IMR-90 (cell line): Measurements from ENCODE around the gene PCCA. TPM values are rescaled to one million over a fixed set of nuclear protein-coding genes. Genes with fewer than 3 reads are reported as not detected.

Experiments
- ATAC-seq: fragments of 200-7000 bp; cut with Tn5 transposase; 2 replicates; pipeline ENCODE4 v1.9.1; 2020; ENCODE audit warnings: low read depth, mild to moderate bottlenecking, moderate library complexity
- BruUV-seq: library from RNA; stranded (reverse); fragments of 400-500 nt; replicated peaks from 2 replicates; lab custom pipeline; 2021; lab: Mats Ljungman, UMichigan
- CTCF ChIA-PET: fragments of 300-600 bp; formaldehyde crosslinking; extraction: SDS; loops from one replicate; lab custom pipeline; 2021; ENCODE audit warnings: antibody characterized with exemption; lab: Yijun Ruan, JAX
- POLR2A ChIA-PET: fragments of 300-600 bp; sonication (Branson Sonifier 250); formaldehyde crosslinking; loops from one replicate; lab custom pipeline; 2022; ENCODE audit warnings: antibody characterized with exemption; ENCODE audit not compliant: unreplicated experiment; lab: Charles Lee
- DNase-seq: peaks from one replicate; pipeline ENCODE4 v3.0.0; 2013
- H2AFZ ChIP-seq: replicated peaks from 2 replicates; pipeline ENCODE3; 2013; ENCODE audit warnings: low read length, mild to moderate bottlenecking; ENCODE audit not compliant: poor library complexity
- H2AK5ac ChIP-seq: 2 replicates; pipeline ENCODE4 v1.6.1; 2013; ENCODE audit warnings: low read depth, low read length, inconsistent platforms
- H2AK9ac ChIP-seq: replicated peaks from 2 replicates; pipeline ENCODE3; 2013; ENCODE audit warnings: mild to moderate bottlenecking, low read depth, low read length, moderate library complexity; ENCODE audit not compliant: poor library complexity
- H2BK120ac ChIP-seq: 2 replicates; pipeline ENCODE4 v1.6.1; 2013; ENCODE audit warnings: low read depth, low read length, inconsistent platforms
- H2BK15ac ChIP-seq: 3 replicates; pipeline ENCODE4 v1.6.1; 2013; ENCODE audit warnings: low read depth, low read length, inconsistent platforms
- H2BK20ac ChIP-seq: 2 replicates; pipeline ENCODE4 v1.6.1; 2013; ENCODE audit warnings: low read depth, mild to moderate bottlenecking, inconsistent platforms, low read length, moderate library complexity
- H2BK5ac ChIP-seq: 2 replicates; pipeline ENCODE4 v1.6.1; 2013; ENCODE audit warnings: mild to moderate bottlenecking, low read depth, low read length, inconsistent platforms; ENCODE audit not compliant: poor library complexity, severe bottlenecking
- H3K14ac ChIP-seq: replicated peaks from 2 replicates; pipeline ENCODE4 v1.6.1; 2013; ENCODE audit warnings: low read depth, low read length, inconsistent platforms
- H3K18ac ChIP-seq: 2 replicates; pipeline ENCODE4 v1.6.1; 2013; ENCODE audit warnings: low read depth, low read length, control low read depth
- H3K23ac ChIP-seq: 2 replicates; pipeline ENCODE4 v1.6.1; 2013; ENCODE audit warnings: low read depth, low read length, inconsistent platforms
- H3K27ac ChIP-seq: 2 replicates; pipeline ENCODE4 v1.5.1; 2013; ENCODE audit warnings: mild to moderate bottlenecking, control low read depth, low read length; ENCODE audit not compliant: insufficient read depth
- H3K27me3 ChIP-seq: 2 replicates; pipeline ENCODE4 v1.6.1; 2013; ENCODE audit warnings: low read length; ENCODE audit not compliant: control insufficient read depth, insufficient read depth
- H3K36me3 ChIP-seq: 2 replicates; pipeline ENCODE4 v1.6.1; 2013; ENCODE audit warnings: low read length, mixed read lengths; ENCODE audit not compliant: control insufficient read depth, insufficient read depth
- H3K4ac ChIP-seq: 2 replicates; pipeline ENCODE4 v1.6.1; 2013; ENCODE audit warnings: low read depth, low read length, inconsistent platforms
- H3K4me1 ChIP-seq: 2 replicates; pipeline ENCODE4 v1.6.1; 2013; ENCODE audit warnings: low read length, mixed read lengths; ENCODE audit not compliant: control insufficient read depth, insufficient read depth
- H3K4me2 ChIP-seq: 2 replicates; pipeline ENCODE4 v1.6.1; 2013; ENCODE audit warnings: low read depth, mild to moderate bottlenecking, control low read depth, low read length, moderate library complexity
- H3K4me3 ChIP-seq: 2 replicates; pipeline ENCODE4 v1.5.1; 2013; ENCODE audit warnings: low read depth, mild to moderate bottlenecking, control low read depth, low read length, moderate library complexity; ENCODE audit not compliant: insufficient read depth
- H3K56ac ChIP-seq: 2 replicates; pipeline ENCODE4 v1.6.1; 2013; ENCODE audit warnings: low read length, inconsistent platforms; ENCODE audit not compliant: insufficient read depth; ENCODE audit errors: extremely low read depth
- H3K79me1 ChIP-seq, 2 experiments: 2 replicates each; pipeline ENCODE4 v1.6.1; 2013; ENCODE audit warnings: low read length in 2 of 2, inconsistent platforms in 1 of 2, low read depth in 1 of 2
- H3K9ac ChIP-seq: 2 replicates; pipeline ENCODE4 v1.6.1; 2013; ENCODE audit warnings: low read depth, low read length, control low read depth
- H3K9me1 ChIP-seq: 2 replicates; pipeline ENCODE4 v1.6.1; 2013; ENCODE audit warnings: low read length, inconsistent platforms; ENCODE audit not compliant: insufficient read depth
- H3K9me3 ChIP-seq: 2 replicates; pipeline ENCODE4 v1.6.1; 2013; ENCODE audit warnings: low read length; ENCODE audit not compliant: control insufficient read depth, insufficient read depth
- H4K20me1 ChIP-seq: 2 replicates; pipeline ENCODE4 v1.6.1; 2013; ENCODE audit warnings: low read length, inconsistent platforms; ENCODE audit not compliant: insufficient read depth
- H4K5ac ChIP-seq: 2 replicates; pipeline ENCODE4 v1.6.1; 2013; ENCODE audit warnings: mild to moderate bottlenecking, low read depth, low read length, control low read depth
- H4K8ac ChIP-seq, 2 experiments: 2 replicates each; pipeline ENCODE4 v1.6.1; 2013; ENCODE audit warnings: low read depth in 2 of 2, low read length in 2 of 2, control low read depth in 1 of 2, inconsistent platforms in 1 of 2
- H4K91ac ChIP-seq: 2 replicates; pipeline ENCODE4 v1.6.1; 2013; ENCODE audit warnings: low read depth, low read length, inconsistent platforms; ENCODE audit not compliant: insufficient read depth
- CEBPB ChIP-seq: IDR thresholded peaks from 2 replicates; pipeline ENCODE4 v1.6.1; 2012; ENCODE audit warnings: low read depth, low read length, improper control_type of control experiment
- CTCF ChIP-seq: conservative IDR thresholded peaks from 2 replicates; pipeline ENCODE4 v1.5.1; 2012; ENCODE audit warnings: mild to moderate bottlenecking, low read depth, low read length, improper control_type of control experiment
- FOS ChIP-seq: fragments of 150-350 bp; IDR thresholded peaks from 2 replicates; pipeline ENCODE4 v1.6.1; 2016; ENCODE audit warnings: low read depth, low read length
- MAFK ChIP-seq: IDR thresholded peaks from 2 replicates; pipeline ENCODE4 v1.6.1; 2012; ENCODE audit warnings: low read depth, low read length, improper control_type of control experiment
- MAZ ChIP-seq: IDR thresholded peaks from 2 replicates; pipeline ENCODE4 v1.6.1; 2012; ENCODE audit warnings: low read depth, mild to moderate bottlenecking, low read length, improper control_type of control experiment, moderate library complexity, borderline replicate concordance
- MXI1 ChIP-seq: IDR thresholded peaks from 2 replicates; pipeline ENCODE4 v1.6.1; 2012; ENCODE audit warnings: low read depth, mild to moderate bottlenecking, low read length, moderate library complexity, borderline replicate concordance
- POLR2A ChIP-seq: IDR thresholded peaks from 2 replicates; pipeline ENCODE4 v1.6.1; 2012; ENCODE audit warnings: mild to moderate bottlenecking, low read depth, low read length
- RAD21 ChIP-seq: IDR thresholded peaks from 2 replicates; pipeline ENCODE4 v1.6.1; 2012; ENCODE audit warnings: low read length, improper control_type of control experiment
- RFX5 ChIP-seq: IDR thresholded peaks from 2 replicates; pipeline ENCODE4 v1.8.0; 2012; ENCODE audit warnings: low read depth, mild to moderate bottlenecking, low read length, moderate library complexity
- SMC3 ChIP-seq: fragments of 150-350 bp; IDR thresholded peaks from 2 replicates; pipeline ENCODE4 v1.6.1; 2016; ENCODE audit warnings: low read depth, mild to moderate bottlenecking, antibody characterized with exemption, low read length, moderate library complexity
- USF2 ChIP-seq: fragments of 150-350 bp; IDR thresholded peaks from 2 replicates; pipeline ENCODE4 v1.6.1; 2017; ENCODE audit warnings: mild to moderate bottlenecking, antibody characterized with exemption, low read length, low read depth
- WGBS, 2 experiments: methylation state at CpG; one replicate each; pipeline versions ENCODE4 v1.1.5 to v1.1.7; 2013; ENCODE audit warnings: missing lambda C conversion rate in 2 of 2; ENCODE audit not compliant: insufficient read length in 1 of 2; ENCODE audit errors: extremely low coverage in 2 of 2; 5-methylcytosine and 5-hydroxymethylcytosine counted together
- dilution Hi-C: fragments of 300-500 bp; cut with HindIII; formaldehyde crosslinking; loops from one replicate; pipeline ENCODE4 v1.14.3; 2018; ENCODE audit warnings: low sequenced_read_pairs; ENCODE audit not compliant: unreplicated experiment
- in situ Hi-C: fragments of 300-500 bp; cut with MboI; formaldehyde crosslinking; loops from 3 replicates; pipeline ENCODE4 v1.14.3; 2019; ENCODE audit warnings: low sequenced_read_pairs, inconsistent platforms, mixed read lengths
- intact Hi-C: fragments of 100-400 bp; cut with micrococcal nuclease; formaldehyde crosslinking; loops from 2 replicates; pipeline ENCODE4 v1.10.0; 2022
- polyA plus RNA-seq, 3 experiments: library from polyadenylated mRNA; depleted of rRNA; stranded (reverse); fragments of >200 nt; gene quantifications; 2 replicates each; pipeline ENCODE4 v1.2.3, GENCODE V29; 2012; ENCODE audit warnings: low replicate concordance in 1 of 3
- total RNA-seq: library from RNA; depleted of rRNA; stranded (reverse); fragments of >200 nt; gene quantifications from 2 replicates; pipeline ENCODE4 v1.2.3, GENCODE V29; 2012
- TF ChIP-seq, protein P1 (sequence below): fragments of 150-350 bp; IDR thresholded peaks from 2 replicates; pipeline ENCODE4 v1.6.1; 2016; ENCODE audit warnings: low read depth, mild to moderate bottlenecking, low read length, moderate library complexity, borderline replicate concordance

Gene PCCA
- total and polyA plus RNA-seq, 2 of the 4 experiments (the other 2 are of a cell fraction) = 7.6 to 24.0 TPM

GRCh38 chr13:100306030-100306429, 217.1 kb downstream of the PCCA start:
- H3K4ac ChIP-seq = no peak overlapping the region
- intact Hi-C loops (no loop called here), dilution Hi-C loops (no loop called here), in situ Hi-C loops (no loop called here)
- no peak overlapping the region for H2AK5ac ChIP-seq
- H3K4me1 ChIP-seq = no peaks in the 10 kb centered on the region
- H3K18ac ChIP-seq = no peak overlapping the region
- no peak overlapping the region for H2AK9ac ChIP-seq
- no peaks in the 10 kb centered on the region for H3K9me3 ChIP-seq
- no peak overlapping the region for H3K27ac ChIP-seq
- no peak overlapping the region for H2BK20ac ChIP-seq
- no peak overlapping the region for H3K9ac ChIP-seq
- H2BK120ac ChIP-seq = no peak overlapping the region
- no peaks in the 10 kb centered on the region for H3K27me3 ChIP-seq
- H2BK15ac ChIP-seq = no peak overlapping the region
- no peaks in the 10 kb centered on the region for H4K20me1 ChIP-seq
- ATAC-seq = no peak
- ChIA-PET CTCF (interaction anchor here (0.6 kb wide), 1 partner anchor 838 kb away, joined by 3 read pairs; no protein-coding TSS in a partner anchor), POLR2A (no interaction called here)
- DNase-seq = no peak
- no peaks in the 10 kb centered on the region for H3K36me3 ChIP-seq
- H2AFZ ChIP-seq = no peak overlapping the region
- no peak overlapping the region for H3K4me3 ChIP-seq
- H3K9me1 ChIP-seq = peaks cover 2% of the 10 kb centered on the region; the same call in 1 of the 2 replicates
- TF ChIP-seq SMC3 (no peak), RFX5 (no peak), MAFK (no peak), USF2 (no peak), CEBPB (no peak), CTCF (no peak), MXI1 (no peak), POLR2A (no peak), RAD21 (no peak), MAZ (no peak), FOS (no peak)
- TF ChIP-seq, protein P1, sequence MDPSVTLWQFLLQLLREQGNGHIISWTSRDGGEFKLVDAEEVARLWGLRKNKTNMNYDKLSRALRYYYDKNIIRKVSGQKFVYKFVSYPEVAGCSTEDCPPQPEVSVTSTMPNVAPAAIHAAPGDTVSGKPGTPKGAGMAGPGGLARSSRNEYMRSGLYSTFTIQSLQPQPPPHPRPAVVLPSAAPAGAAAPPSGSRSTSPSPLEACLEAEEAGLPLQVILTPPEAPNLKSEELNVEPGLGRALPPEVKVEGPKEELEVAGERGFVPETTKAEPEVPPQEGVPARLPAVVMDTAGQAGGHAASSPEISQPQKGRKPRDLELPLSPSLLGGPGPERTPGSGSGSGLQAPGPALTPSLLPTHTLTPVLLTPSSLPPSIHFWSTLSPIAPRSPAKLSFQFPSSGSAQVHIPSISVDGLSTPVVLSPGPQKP = no peak
- BruUV-seq = no TSS peak
- no peaks in the 10 kb centered on the region for H3K79me1 ChIP-seq
- 100% methylated on average over 2 of the region's 4 CpGs; no CpG with 5 or more reads in 1 of the 2 experiments for WGBS, 2 experiments
- no peak overlapping the region for H3K56ac ChIP-seq
- no peak overlapping the region for H3K4me2 ChIP-seq
- no peak overlapping the region for H2BK5ac ChIP-seq
- H3K14ac ChIP-seq = no peak overlapping the region
- H4K5ac ChIP-seq = no peak overlapping the region
- H3K23ac ChIP-seq = no peak overlapping the region
- H4K8ac ChIP-seq = no peak overlapping the region
- H4K91ac ChIP-seq = no peak overlapping the region
